Panc1 (cell line): Measurements from ENCODE around the gene GKN1. TPM values are rescaled to one million over a fixed set of nuclear protein-coding genes. Genes with fewer than 3 reads are reported as not detected.

Experiments used
- ATAC-seq: fragments of 200-7000 bp; cut with Tn5 transposase; 2 replicates; pipeline ENCODE4 v1.9.1; 2020; ENCODE audit warnings: mild to moderate bottlenecking, moderate library complexity
- BruUV-seq: library from RNA; stranded (reverse); fragments of 400-500 nt; replicated peaks from 2 replicates; lab custom pipeline; 2021; lab: Mats Ljungman, UMichigan
- CTCF ChIA-PET: fragments of 300-600 bp; sonication (Branson Sonifier 250); formaldehyde crosslinking; loops from one replicate; lab custom pipeline; 2022; ENCODE audit warnings: antibody characterized with exemption; lab: Charles Lee
- POLR2A ChIA-PET: fragments of 300-600 bp; sonication (Branson Sonifier 250); formaldehyde crosslinking; loops from one replicate; lab custom pipeline; 2022; ENCODE audit warnings: antibody characterized with exemption; lab: Charles Lee
- DNase-seq: peaks from one replicate; pipeline ENCODE4 v3.0.0-alpha.2; 2010; ENCODE audit warnings: low read depth, low spot score
- H3K27ac ChIP-seq: 2 replicates; pipeline ENCODE4 v1.5.1; 2011; ENCODE audit warnings: mild to moderate bottlenecking, low read length, inconsistent platforms
- H3K27me3 ChIP-seq: fragments of 200-500 bp; sonication (Bioruptor generic); 2 replicates; pipeline ENCODE4 v1.6.0; 2014; ENCODE audit warnings: low read length, inconsistent platforms; ENCODE audit not compliant: control insufficient read depth, insufficient read depth
- H3K36me3 ChIP-seq: fragments of 200-500 bp; sonication (Bioruptor generic); 2 replicates; pipeline ENCODE4 v1.5.1; 2014; ENCODE audit warnings: inconsistent platforms, mild to moderate bottlenecking, low read length, moderate library complexity; ENCODE audit not compliant: control insufficient read depth, insufficient read depth
- H3K4me1 ChIP-seq: 2 replicates; pipeline ENCODE4 v1.5.1; 2011; ENCODE audit warnings: inconsistent platforms, mild to moderate bottlenecking, low read length, moderate library complexity; ENCODE audit not compliant: control insufficient read depth, insufficient read depth
- H3K4me3 ChIP-seq, 2 experiments: 2 replicates each; pipeline ENCODE4 v1.5.1; 2011 to 2012; ENCODE audit warnings: low read depth in 2 of 2, low read length in 2 of 2, mild to moderate bottlenecking in 2 of 2, inconsistent platforms in 1 of 2, moderate library complexity in 1 of 2
- H3K9me3 ChIP-seq: fragments of 200-500 bp; sonication (Bioruptor generic); 2 replicates; pipeline ENCODE4 v1.5.1; 2014; ENCODE audit warnings: low read depth, mild to moderate bottlenecking, inconsistent platforms, low read length, moderate library complexity; ENCODE audit not compliant: control insufficient read depth, insufficient read depth
- POLR2AphosphoS5 ChIP-seq: IDR thresholded peaks from 2 replicates; pipeline ENCODE4 v1.6.1; 2012; ENCODE audit warnings: mild to moderate bottlenecking, low read depth, low read length, moderate library complexity
- SIN3A ChIP-seq: IDR thresholded peaks from 2 replicates; pipeline ENCODE4 v1.6.1; 2012; ENCODE audit warnings: low read depth, mild to moderate bottlenecking, low read length, moderate library complexity, borderline replicate concordance; ENCODE audit not compliant: insufficient read depth
- TCF7L2 ChIP-seq: IDR thresholded peaks from 2 replicates; pipeline ENCODE4 v1.6.1; 2011; ENCODE audit warnings: mild to moderate bottlenecking, low read depth, low read length, inconsistent platforms
- in situ Hi-C: cut with HindIII; loops from 2 replicates; pipeline ENCODE4 v1.10.0; 2016; ENCODE audit warnings: low sequenced_read_pairs, low pct_unique_long_range_greater_than_20kb
- intact Hi-C: fragments of 100-400 bp; cut with micrococcal nuclease; formaldehyde crosslinking; loops from one replicate; pipeline ENCODE4 v1.10.0; 2022; ENCODE audit not compliant: unreplicated experiment
- total RNA-seq: library from RNA; stranded (reverse); gene quantifications from one replicate; pipeline ENCODE4 v1.2.1, GENCODE V29; 2021; ENCODE audit not compliant: unreplicated experiment
- TF ChIP-seq, protein P1 (sequence below): fragments of 450-650 bp; IDR thresholded peaks from 2 replicates; pipeline ENCODE4 v1.5.1; 2017; ENCODE audit warnings: mild to moderate bottlenecking
- TF ChIP-seq, protein P2 (sequence below), 2 experiments: IDR thresholded peaks; 2 replicates each; pipeline ENCODE4 v1.6.1; 2011 to 2012; ENCODE audit warnings: low read depth in 2 of 2, control low read depth in 1 of 2, low read length in 1 of 2, mild to moderate bottlenecking in 1 of 2, moderate library complexity in 1 of 2; ENCODE audit not compliant: insufficient read depth in 1 of 2

GKN1 gene
- total RNA-seq, 1 experiment from 2014 or later, result not detected

DNA sequence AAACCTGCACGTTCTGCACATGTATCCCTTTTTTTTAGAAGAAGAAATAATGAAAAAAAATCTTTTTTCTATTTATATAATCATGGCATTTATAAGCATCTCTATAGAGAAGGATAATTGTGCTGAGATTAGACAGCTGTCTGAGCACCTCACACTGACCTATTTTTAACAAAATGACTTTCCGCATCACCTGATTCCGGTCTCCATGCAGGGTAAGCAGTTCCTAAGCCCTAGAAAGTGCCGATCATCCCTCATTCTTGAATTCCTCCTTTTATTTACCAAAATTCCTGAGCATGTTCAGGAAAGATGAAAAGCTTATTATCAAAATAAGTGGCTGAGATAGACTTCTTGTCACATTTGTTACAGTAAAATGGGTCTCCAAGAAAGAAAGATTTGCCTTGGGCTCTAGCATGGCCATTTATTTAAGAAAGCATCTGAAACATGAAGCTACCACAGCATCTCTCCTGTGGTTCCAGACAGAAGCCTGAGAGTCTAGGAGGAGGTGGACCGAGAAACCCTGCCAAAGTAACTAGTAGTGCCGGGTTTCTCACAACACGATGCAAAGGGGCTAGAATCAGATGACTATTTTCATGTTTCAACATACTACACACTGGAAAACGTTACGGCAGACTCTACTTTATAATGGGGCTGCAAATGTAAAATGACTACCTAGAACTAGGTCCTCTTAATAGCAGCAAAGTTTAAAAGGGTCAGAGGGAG lies 670 bp downstream of the GKN1 start:
- Histone ChIP-seq H3K4me3 (no peak overlapping the region), H3K27me3 (no peaks in the 10 kb centered on the region; the same call in 1 of the 2 replicates), H3K27ac (no peak overlapping the region), H3K36me3 (no peaks in the 10 kb centered on the region), H3K9me3 (no peaks in the 10 kb centered on the region), H3K4me1 (peaks cover 10% of the 10 kb centered on the region)
- intact Hi-C loops, result no loop called here
- POLR2A ChIA-PET, result no interaction called here
- CTCF ChIA-PET, result no interaction called here
- ATAC-seq (no peak), DNase-seq (no peak)
- in situ Hi-C loops, result no loop called here
- no peak for TF ChIP-seq TCF7L2
- no peak for TF ChIP-seq SIN3A
- TF ChIP-seq, protein P1, sequence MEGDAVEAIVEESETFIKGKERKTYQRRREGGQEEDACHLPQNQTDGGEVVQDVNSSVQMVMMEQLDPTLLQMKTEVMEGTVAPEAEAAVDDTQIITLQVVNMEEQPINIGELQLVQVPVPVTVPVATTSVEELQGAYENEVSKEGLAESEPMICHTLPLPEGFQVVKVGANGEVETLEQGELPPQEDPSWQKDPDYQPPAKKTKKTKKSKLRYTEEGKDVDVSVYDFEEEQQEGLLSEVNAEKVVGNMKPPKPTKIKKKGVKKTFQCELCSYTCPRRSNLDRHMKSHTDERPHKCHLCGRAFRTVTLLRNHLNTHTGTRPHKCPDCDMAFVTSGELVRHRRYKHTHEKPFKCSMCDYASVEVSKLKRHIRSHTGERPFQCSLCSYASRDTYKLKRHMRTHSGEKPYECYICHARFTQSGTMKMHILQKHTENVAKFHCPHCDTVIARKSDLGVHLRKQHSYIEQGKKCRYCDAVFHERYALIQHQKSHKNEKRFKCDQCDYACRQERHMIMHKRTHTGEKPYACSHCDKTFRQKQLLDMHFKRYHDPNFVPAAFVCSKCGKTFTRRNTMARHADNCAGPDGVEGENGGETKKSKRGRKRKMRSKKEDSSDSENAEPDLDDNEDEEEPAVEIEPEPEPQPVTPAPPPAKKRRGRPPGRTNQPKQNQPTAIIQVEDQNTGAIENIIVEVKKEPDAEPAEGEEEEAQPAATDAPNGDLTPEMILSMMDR, result no peak
- TF ChIP-seq, protein P2, sequence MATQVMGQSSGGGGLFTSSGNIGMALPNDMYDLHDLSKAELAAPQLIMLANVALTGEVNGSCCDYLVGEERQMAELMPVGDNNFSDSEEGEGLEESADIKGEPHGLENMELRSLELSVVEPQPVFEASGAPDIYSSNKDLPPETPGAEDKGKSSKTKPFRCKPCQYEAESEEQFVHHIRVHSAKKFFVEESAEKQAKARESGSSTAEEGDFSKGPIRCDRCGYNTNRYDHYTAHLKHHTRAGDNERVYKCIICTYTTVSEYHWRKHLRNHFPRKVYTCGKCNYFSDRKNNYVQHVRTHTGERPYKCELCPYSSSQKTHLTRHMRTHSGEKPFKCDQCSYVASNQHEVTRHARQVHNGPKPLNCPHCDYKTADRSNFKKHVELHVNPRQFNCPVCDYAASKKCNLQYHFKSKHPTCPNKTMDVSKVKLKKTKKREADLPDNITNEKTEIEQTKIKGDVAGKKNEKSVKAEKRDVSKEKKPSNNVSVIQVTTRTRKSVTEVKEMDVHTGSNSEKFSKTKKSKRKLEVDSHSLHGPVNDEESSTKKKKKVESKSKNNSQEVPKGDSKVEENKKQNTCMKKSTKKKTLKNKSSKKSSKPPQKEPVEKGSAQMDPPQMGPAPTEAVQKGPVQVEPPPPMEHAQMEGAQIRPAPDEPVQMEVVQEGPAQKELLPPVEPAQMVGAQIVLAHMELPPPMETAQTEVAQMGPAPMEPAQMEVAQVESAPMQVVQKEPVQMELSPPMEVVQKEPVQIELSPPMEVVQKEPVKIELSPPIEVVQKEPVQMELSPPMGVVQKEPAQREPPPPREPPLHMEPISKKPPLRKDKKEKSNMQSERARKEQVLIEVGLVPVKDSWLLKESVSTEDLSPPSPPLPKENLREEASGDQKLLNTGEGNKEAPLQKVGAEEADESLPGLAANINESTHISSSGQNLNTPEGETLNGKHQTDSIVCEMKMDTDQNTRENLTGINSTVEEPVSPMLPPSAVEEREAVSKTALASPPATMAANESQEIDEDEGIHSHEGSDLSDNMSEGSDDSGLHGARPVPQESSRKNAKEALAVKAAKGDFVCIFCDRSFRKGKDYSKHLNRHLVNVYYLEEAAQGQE (IDR thresholded peaks at IDR 0.05; ENCODE audit: insufficient read depth in 1 of 2, low read depth in 2 of 2, low read length in 1 of 2), result no peak
- no peak for TF ChIP-seq POLR2AphosphoS5
- no TSS peak for BruUV-seq

DNA sequence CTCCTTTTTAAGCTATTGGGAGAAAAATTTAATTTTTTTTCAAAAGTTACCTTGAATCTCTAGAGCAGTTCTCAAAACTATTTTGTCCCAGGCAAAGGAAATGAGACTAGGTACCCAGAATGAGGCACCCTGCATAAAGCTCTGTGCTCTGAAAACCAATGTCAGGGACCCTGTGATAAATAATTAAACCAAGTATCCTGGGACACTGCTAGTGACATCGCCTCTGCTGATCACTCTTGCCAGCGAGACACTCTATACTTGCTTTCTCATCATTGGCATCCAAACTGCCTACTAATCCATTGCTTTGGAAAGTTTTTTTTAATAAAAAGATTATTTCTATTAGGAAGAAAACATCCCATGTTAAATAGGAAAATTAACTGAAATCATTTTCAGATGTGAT lies 1.4 kb downstream of the GKN1 start:
- H3K4me3 ChIP-seq, result no peak overlapping the region
- ChIA-PET POLR2A (no interaction called here), CTCF (no interaction called here)
- in situ Hi-C loops (no loop called here), intact Hi-C loops (no loop called here)
- H3K4me1 ChIP-seq, result peaks cover 8% of the 10 kb centered on the region
- DNase-seq (no peak), ATAC-seq (no peak)
- H3K27ac ChIP-seq, result no peak overlapping the region
- H3K9me3 ChIP-seq, result no peaks in the 10 kb centered on the region
- H3K27me3 ChIP-seq, result no peaks in the 10 kb centered on the region; the same call in 1 of the 2 replicates
- TF ChIP-seq, protein P2 (IDR thresholded peaks at IDR 0.05; ENCODE audit: insufficient read depth in 1 of 2, low read depth in 2 of 2, low read length in 1 of 2), result no peak
- TF ChIP-seq POLR2AphosphoS5 (no peak), TCF7L2 (no peak), SIN3A (no peak)
- TF ChIP-seq, protein P1, result no peak
- H3K36me3 ChIP-seq, result no peaks in the 10 kb centered on the region
- BruUV-seq, result no TSS peak
